GM21423 (cell line): ENCODE results near the gene HOXB2.

ENCODE experiments used
- ATAC-seq: cut with Tn5 transposase; IDR thresholded peaks from one replicate; pipeline ENCODE4 v1.9.1; 2021; ENCODE audit warnings: mild to moderate bottlenecking, moderate library complexity; ENCODE audit not compliant: unreplicated experiment

The HOXB2 gene

GRCh38 chr17:48566717-48567116 is 21.8 kb upstream of the HOXB2 start:
- no peak for ATAC-seq

DNA sequence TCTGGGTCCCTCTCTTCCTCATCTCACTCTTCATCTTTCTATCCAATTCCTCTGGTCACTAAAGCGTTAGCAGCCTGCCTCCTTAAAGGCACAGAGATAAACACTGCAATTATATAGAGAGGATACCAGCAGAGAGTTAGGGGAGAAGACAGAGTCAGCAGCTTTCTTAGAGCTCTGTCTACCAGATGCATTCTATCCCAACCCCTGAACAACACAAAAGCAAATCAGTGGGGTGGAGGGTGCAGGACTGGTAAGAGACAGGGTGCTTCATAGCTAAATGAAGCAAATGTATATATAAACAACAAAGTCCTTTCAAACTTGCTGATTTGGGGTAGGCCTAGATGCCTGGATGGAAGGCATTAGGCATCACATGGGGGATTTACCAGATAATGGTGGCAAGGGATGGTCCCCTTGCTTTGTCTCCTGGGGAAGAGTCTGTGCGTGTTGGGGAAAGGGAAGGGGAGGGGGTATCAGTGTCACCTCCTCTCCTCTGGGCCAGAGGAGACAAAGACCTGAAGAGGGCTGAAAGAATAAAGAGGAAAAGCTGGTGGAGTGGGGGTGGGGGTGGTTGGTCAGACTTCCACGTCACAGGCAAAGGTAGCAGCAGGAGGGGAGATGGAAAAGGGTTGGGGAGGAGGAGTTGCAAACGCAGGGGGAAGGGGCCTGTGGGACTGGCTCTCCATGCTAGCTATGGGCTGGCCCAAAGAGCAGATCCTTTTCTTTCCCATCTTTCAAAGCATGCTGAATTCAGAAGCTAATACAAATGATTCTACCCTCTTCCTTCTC is 21.2 kb upstream of the HOXB2 start:
- no peak for ATAC-seq

DNA sequence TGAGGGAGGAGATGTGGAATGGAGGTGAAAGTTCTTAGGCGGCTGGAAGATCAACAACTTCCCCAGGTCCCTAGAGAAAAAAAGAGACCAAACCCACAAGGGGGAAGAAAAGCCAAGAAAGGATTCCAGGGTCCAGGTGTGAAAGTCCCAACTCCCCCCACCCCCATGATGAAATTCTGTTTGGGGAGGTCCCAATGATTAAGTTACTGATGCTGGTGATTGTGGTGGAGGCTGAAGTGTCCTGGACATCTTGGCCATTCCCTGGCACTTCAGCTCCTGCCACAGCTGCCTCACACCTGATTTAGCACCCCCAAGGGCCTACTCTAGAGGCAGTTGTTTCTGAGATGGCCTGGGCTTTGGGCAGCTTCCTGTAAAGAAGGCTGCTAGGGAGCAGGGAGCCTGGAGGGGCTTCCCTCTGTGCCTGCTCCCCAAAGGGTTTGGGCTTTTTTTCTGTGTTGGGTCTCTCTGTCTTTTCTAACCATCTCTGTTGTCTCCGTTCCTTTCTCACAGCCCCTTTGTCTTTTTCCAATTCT is 20.2 kb upstream of the HOXB2 start:
- no peak for ATAC-seq

GRCh38 chr17:48564188-48565021 is 19.5 kb upstream of the HOXB2 start:
- no peak for ATAC-seq

GRCh38 chr17:48563867-48564187 is 18.9 kb upstream of the HOXB2 start:
- ATAC-seq = no peak

DNA sequence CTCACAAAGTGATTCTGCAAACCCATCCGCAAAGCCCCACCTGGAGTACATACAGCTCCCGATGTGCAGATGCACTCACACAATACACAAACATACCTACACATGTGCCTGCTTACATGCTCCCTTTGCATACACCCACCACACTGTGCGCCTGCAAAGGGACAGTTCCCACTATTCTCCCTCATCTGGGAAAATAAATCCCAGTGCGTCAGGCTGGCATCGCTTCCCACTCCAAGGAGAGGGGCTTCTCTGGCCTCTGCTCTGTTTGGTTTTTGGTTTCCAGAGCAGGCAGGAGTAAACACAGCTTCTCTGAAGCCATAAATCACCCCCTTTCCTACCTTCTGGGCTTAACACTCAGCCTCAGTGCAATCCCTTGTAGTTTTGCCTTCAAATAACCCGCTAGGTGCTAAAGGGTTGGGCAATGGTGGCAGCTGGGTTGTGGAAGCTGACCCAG is 18.5 kb upstream of the HOXB2 start:
- ATAC-seq = no peak

DNA sequence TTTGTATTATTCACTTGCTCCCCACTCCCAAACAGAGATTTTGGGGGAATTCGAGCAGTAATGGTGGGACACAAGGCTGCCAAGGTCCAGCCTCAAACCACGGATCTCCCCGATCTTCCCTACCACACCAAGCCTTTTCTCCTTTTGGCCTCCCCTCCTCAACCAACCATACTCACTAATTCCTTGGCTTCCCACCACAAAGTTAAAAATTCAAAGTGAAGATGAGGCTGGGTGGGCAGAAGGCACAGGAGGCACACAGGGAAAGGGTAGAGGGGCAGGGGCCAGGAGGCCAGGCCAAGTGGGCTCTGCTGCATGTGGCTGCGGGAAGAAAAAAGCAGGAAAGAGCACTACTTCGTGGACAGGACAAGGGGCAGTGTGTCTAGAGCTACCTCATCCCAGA is 18.0 kb upstream of the HOXB2 start:
- ATAC-seq = no peak

DNA sequence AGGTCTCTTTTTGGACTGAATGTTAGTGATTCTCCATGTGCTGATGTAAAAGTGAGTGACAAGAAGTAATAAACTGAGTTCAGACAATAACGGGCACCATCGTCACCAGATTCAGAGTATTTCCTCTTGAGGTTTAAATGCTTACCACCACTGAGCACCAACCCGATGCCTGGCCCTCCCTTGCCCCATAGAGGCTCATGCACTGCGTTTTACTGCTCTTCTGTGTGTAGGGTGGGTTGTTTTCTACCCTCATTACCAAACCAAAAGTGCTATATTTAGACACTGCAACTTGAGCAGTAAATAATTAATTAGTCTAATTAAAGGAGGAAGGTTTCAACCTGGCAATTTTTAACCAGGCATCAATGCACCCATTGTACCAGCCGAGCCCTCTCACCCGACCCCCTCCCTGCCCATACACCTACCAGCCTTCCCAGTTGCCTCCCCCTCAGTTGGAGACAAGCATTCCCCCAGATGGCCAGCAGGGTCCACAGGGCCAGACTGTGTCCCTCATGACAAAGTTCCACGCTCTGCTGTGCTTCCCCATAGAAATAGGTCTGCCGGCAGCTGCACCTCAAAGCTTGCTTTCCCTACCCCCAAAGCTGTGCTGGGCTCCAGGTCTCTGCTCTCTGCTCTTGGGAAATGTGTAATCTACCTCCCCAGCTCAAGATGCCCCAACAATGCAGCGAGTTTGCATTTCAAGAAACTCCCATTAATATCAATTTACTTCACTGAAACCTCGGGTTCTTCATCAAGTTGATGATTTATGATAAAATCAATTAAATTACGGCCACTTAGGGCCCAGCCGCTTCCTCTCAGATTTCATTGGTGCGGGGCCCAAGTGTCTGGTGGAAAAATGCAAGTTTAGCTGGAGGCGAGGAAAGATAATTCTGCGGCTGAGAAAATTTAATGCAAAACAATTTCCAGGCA is 17.2 kb upstream of the HOXB2 start:
- ATAC-seq = peak; percentile 72

- ATAC-seq = no peak
These were observed 15.2 kb upstream of the HOXB2 start for GRCh38 chr17:48559840-48560817.

DNA sequence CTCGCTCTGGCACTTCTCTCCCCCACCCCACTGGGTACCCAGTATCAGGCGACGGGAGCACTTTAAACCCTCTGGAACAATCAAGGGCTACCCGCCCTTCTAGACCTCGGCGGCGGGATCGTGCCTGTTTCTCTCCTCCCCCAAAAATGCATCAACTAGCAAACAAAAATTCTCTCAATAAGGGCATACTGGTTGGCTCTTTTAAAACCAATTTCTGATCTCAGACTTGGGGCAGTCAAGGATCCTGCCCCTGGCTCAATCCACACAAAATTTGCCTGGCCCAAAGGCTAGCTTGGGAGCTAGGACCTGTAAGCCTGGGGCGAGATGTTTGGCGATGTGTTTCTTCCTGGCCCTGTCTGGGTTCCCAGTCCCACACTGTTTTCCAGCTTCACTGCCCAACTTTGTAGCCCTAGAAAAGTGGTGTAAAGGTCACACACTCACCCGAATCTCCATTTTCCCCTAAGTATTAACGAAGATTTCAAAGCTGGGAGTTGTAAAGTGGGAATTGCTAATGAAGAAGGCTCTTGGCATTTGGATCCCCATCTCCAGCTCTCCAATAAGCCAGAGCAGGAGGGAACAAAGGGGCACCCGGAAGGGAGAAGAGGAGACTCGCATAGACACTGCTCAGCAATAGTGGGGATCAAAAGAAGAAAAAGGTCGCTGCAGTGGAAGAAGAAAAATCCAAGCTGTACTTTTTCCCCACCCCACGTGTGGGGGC is 14.4 kb upstream of the HOXB2 start:
- no peak for ATAC-seq

DNA sequence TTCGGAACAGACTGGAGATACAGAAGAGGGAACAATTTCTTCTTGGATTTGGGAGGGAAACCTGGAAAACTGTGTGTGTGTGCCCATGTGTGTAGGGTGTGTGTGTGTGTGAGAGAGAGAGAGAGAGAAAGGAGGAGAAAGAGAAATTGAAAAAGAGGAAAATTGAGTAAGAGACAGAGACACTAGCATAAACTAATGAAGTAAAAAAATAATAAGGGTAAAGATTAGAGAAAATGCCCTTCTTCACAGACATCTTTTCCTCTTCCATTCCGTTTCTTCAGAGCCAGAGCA is 13.9 kb upstream of the HOXB2 start:
- no peak for ATAC-seq

DNA sequence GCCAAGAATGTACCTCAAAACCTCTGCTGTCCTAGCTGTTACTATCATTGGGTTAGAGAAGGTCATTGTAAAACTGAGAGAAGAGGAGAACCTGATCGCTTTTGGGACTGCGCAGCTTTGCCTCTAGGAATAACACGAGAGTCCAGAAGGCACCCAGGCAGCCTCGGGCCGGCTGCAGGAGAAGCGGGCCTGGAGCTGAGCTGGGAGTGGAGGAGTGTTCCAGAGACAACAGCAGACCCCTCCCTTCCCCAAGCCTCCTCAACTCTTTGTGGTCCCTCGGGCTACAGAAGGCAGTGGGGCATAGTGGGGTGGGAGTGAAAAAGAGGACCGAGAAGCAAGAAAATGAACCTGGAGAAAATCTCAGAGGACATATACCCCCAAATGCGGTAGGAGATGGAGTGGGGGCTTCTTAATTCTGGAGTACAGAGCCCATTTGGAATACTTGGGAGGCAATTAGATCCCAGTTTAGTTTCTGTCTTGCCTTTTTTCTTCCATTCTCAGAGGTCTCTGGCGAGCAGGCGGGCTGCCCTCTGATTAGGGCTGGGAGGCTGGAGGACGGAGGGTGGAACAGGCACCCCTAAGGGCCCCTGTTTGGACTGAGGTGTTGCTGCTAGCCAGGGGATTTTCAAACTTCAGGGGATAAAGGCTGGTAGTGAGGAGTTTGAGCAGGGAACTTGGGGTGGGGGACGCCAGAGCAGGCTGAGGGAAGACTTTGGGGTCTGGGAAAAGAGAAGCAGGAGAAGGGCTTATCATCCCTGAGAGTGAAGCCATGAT is 13.3 kb upstream of the HOXB2 start:
- ATAC-seq = no peak

DNA sequence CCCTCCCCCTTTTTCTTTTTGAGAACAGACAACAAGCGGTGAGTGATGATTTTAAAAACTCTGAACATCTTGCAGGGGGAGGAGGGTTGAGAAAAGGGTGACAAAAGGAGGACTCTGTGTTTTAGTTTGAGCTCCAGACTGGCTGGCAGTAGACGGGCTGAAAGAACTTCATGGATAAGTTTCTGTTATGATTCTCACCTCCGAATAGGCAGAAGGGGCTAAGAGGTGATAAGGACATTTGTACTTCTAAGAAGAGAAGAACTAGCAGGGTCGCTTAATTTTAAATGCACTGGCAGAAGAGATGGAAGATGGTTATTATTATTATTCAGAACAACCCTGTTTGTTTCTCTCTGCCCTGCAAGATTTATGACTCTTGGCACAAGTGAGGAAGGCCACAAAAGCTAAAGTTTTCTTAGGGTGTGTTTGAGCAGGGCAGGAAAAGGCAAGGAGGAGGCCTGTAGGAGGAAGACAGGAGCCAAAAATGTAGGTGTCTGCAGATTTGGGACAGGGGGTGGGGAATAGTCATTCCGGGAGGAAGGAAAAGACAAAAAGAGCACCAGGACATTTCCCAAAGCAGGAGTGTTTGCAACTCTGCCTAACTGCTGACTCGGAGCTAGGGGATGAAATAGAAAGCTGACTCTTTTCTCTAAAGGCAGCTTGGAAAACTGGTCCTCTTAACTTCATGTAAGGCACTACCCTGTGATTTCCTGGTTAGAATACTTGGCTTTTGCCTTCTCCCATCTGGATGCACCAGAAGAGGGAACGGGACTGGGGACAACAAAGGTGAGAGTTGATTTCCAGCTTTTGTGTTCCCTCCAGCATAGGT is 11.9 kb upstream of the HOXB2 start:
- ATAC-seq = no peak

GRCh38 chr17:48556229-48556575 is 11.3 kb upstream of the HOXB2 start:
- no peak for ATAC-seq

DNA sequence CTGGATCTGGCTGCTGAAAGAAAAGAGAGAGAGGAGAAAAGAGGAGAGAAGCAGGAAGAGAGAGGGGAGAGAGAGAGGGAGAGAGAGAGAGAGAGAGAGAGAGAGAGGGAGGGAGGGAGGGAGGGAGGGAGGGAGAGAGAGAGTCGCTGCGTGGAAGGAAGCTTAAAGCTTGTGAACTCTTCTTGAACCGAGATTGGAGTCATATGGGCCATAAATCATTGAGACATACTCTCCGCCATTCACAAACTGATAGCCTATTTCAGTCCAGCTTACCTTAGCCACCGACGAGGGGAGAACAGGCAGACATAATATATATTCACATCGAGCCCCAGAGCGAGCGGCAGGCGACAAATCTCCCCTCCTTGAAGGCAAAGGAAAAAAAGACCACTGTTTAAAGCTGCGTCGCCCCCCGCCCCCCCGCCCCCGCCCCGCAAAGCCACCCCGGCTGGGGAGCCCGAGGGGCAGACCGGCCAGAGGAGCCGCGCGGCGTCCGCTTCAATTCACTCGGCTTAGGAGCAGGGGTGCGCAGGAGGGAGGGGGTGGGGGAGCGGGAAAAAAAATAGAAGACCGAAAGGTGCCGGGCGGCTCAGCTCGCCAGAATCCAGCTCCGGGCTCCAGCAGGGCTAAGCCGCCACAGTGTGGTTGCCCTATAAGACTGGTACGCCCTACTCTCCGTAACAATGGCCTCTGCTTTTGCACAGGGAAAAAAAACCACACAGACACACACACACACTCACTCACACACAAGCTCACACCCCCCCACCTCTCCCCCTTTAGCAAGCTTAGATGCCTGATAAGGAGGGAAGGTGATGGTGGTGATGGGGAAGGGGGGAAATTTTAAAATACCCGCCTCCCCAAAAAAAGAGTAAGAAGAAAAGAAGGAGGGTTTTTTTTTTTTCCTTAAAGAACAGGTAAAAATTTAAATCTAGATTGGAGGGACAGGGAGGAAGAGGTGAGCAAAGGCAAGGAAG is 10.6 kb upstream of the HOXB2 start:
- no peak for ATAC-seq

DNA sequence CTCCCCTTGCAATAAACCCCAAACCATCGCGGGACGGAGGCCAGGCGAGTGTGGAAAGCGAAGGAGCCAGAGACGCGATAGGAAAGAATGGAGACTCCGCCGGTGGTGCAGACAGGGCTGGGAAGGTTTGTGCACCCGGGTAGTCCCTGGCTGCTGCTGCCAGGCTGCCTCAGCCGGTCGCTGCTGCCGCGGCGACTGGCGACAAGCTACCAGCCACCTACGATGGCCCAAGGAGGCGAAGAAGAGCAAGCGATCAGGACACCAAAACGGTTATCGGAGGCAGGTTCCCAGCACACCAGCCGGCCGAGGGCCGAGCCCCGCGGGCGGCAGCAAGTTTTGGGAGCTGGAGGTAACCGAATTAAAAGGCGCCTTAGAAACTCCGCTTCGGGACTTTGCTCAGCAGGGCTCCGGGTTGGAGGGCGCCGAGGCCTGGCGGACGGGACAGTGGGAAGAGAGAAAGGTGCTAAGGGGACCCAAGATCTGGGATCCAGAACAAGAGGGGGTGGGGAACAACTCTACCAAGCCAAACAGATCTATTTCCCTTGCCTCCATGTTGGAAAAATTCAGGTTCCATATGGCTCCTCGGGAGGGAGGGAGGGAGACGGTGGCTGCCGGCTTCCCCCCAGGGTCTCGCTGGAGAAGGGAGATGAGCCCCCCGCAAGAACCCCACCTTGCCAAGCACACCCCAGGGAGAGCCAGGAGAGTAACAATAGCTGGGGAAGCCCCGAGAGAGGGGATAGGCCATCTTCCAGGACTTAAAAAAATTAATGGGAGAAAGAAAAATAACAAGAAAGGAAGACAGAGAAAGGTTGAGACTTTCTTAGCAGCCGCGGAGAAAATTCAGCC is 9.7 kb upstream of the HOXB2 start:
- no peak for ATAC-seq
